Astrocyte (in vitro differentiated cells and primary cell): ENCODE measurements around the gene ASB6.

Source experiments
- CTCF ChIP-seq: IDR thresholded peaks from 2 replicates; pipeline ENCODE4 v1.5.1; 2011; ENCODE audit warnings: low read depth, mild to moderate bottlenecking, inconsistent platforms, low read length, moderate library complexity; ENCODE audit not compliant: insufficient read depth
- EZH2 ChIP-seq: IDR thresholded peaks from 2 replicates; pipeline ENCODE4 v1.6.1; 2012; ENCODE audit warnings: mild to moderate bottlenecking, low read length, inconsistent platforms; ENCODE audit not compliant: insufficient read depth

DNA sequence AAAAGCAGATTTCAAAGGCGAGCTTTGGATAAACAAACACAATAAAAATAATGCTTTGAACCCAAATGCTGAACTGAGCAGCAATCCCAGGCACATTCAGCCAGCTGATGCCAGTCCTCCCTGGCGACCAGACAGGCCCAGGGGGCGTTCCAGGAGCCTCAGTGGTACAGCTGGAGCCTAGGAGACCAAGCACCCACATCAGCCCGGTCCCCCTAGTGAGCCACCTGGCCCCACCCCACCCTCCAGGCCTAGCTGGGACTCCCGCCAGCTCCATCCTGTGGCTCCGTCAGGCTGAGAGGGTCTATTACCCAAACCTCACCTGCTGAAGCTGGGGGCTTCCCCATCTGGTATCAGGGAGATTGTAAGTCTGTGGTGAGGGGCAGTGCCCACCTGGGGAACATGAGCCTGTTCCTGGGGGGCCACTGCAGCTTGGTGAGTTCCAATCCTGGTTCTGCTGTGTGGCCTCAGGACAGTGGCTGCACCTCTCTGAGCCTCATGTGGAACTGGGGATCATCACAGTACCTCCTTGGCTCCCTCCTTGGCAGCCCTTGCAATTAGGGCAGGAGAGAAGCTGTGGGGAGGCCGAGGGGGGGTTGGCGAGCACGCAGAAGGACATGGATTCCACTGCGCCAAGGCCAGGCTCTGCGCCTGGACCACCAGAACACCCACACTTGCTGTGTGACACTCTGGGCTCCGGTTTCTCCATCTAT is 37.7 kb downstream of the ASB6 start:
- TF ChIP-seq CTCF (no peak), EZH2 (no peak)
